Subcutaneous abdominal adipose tissue (tissue), 5 donors: ENCODE data around the gene ZBTB42.

Experiments
- H3K27ac ChIP-seq: one replicate; pipeline ENCODE4 v1.7.0; 2013; ENCODE audit warnings: low read depth, mild to moderate bottlenecking, inconsistent platforms, low read length, moderate library complexity
- H3K27me3 ChIP-seq, 5 donors: one replicate each; pipeline ENCODE4 v1.7.0; 2013; ENCODE audit warnings: low read length in 5 of 5, inconsistent platforms in 1 of 5; ENCODE audit not compliant: control insufficient read depth in 5 of 5, insufficient read depth in 4 of 5
- H3K36me3 ChIP-seq, 5 donors: one replicate each; pipeline ENCODE4 v1.7.0; 2013; ENCODE audit warnings: low read length in 5 of 5; ENCODE audit not compliant: control insufficient read depth in 5 of 5, insufficient read depth in 5 of 5
- H3K4me1 ChIP-seq, 5 donors: one replicate each; pipeline ENCODE4 v1.7.0; 2013; ENCODE audit warnings: low read length in 5 of 5, mild to moderate bottlenecking in 3 of 5, moderate library complexity in 1 of 5; ENCODE audit not compliant: control insufficient read depth in 5 of 5, insufficient read depth in 5 of 5
- H3K4me3 ChIP-seq, 5 donors: one replicate each; pipeline ENCODE4 v1.7.0; 2013; ENCODE audit warnings: low read length in 5 of 5, low read depth in 1 of 5
- H3K9ac ChIP-seq, 5 donors: one replicate each; pipeline ENCODE4 v1.7.0; 2013; ENCODE audit warnings: low read length in 5 of 5, mild to moderate bottlenecking in 4 of 5, moderate library complexity in 3 of 5
- H3K9me3 ChIP-seq, 5 donors: one replicate each; pipeline ENCODE4 v1.7.0; 2013; ENCODE audit warnings: low read length in 5 of 5; ENCODE audit not compliant: control insufficient read depth in 5 of 5
- donor health status: healthy.
- donor health status: healthy.
- donor health status: healthy.
- donor health status: healthy.
- donor health status: healthy.

ZBTB42 gene

DNA sequence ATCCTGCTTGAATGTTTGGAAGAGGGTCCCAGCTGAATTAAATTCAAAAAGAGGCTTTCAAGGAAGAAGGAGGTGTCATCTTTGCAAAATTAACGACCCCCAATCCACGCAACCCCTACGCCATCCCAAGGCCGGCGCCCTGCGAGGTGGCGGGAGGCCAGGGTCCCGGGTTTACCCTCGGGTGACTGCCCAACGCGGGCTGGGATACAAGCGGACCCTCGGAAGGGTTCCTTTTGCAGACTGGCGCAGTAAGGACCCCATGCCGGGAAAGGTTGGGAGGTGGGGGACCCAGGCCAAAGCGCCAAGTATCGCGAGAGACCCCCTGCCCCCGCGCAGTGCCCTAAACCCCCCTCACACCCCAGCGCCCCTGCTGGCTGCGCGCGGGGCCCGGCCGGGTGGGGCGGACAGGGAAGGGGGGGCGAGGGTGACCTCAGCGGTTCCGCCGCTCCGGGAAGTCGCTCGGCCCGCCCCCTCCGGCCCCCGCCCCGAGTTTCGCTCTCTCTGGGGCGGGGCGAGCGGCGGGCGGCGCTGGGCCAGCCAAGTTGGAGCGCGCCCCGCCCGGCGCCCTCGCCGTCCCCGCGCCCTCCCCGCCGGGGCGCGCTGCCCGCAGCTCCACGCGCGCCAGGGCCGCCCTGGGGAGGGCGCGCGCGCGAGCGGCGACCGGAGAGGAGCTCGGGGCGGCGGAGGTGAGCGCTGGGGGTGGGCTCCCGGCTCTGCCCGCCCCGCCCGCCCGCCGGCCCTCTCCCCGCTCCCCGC, 708 bp upstream of the ZBTB42 start:
- no peaks in the 10 kb centered on the region for H3K9me3 ChIP-seq

DNA sequence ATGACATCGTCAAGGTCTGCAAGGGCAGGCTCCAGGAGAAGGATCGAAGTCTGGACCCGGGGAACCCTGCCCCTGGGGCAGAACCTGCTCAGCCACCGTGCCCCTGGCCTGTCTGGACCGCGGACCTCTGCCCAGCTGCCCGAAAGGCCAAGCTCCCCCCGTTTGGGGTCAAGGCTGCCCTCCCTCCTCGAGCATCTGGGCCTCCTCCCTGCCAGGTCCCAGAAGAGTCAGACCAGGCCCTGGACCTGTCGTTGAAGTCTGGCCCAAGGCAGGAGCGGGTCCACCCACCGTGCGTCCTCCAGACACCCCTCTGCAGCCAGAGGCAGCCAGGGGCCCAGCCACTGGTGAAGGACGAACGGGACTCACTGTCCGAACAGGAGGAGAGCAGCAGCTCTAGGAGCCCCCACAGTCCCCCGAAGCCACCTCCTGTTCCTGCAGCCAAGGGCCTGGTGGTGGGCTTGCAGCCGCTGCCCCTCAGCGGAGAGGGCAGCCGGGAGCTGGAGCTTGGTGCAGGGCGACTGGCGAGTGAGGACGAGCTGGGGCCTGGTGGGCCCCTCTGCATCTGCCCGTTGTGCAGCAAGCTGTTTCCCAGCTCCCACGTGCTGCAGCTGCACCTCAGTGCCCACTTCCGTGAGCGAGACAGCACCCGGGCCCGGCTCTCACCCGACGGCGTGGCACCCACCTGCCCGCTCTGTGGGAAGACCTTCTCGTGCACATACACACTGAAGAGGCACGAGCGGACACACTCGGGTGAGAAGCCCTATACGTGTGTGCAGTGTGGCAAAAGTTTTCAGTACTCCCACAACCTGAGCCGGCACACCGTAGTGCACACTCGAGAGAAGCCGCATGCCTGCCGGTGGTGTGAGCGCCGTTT, 856 bp downstream of the ZBTB42 start:
- no peak overlapping the region for H3K27ac ChIP-seq
- no peaks in the 10 kb centered on the region for H3K27me3 ChIP-seq
- H3K9me3 ChIP-seq: no peaks in the 10 kb centered on the region
- H3K4me1 ChIP-seq: peaks cover 16 to 61% (median 51%) of the 10 kb centered on the region in 5 donors
- H3K36me3 ChIP-seq: no peaks in the 10 kb centered on the region
- peak overlapping the region in 3 of 5 donors; percentile 56 to 71 (median 60) for H3K9ac ChIP-seq
- H3K4me3 ChIP-seq: peak overlapping the region in 4 of 5 donors; percentile 70 to 78 (median 76)

More for the DNA sequence above, 708 bp upstream of the ZBTB42 start:
- Histone ChIP-seq H3K27me3 (no peaks in the 10 kb centered on the region), H3K36me3 (no peaks in the 10 kb centered on the region), H3K27ac (peak overlapping the region; percentile 97), H3K9ac (peak overlapping the region; percentile 55 to 92 (median 84)), H3K4me3 (peak overlapping the region; percentile 40 to 77 (median 64)), H3K4me1 (peaks cover 16 to 67% (median 60%) of the 10 kb centered on the region in 5 donors)

DNA sequence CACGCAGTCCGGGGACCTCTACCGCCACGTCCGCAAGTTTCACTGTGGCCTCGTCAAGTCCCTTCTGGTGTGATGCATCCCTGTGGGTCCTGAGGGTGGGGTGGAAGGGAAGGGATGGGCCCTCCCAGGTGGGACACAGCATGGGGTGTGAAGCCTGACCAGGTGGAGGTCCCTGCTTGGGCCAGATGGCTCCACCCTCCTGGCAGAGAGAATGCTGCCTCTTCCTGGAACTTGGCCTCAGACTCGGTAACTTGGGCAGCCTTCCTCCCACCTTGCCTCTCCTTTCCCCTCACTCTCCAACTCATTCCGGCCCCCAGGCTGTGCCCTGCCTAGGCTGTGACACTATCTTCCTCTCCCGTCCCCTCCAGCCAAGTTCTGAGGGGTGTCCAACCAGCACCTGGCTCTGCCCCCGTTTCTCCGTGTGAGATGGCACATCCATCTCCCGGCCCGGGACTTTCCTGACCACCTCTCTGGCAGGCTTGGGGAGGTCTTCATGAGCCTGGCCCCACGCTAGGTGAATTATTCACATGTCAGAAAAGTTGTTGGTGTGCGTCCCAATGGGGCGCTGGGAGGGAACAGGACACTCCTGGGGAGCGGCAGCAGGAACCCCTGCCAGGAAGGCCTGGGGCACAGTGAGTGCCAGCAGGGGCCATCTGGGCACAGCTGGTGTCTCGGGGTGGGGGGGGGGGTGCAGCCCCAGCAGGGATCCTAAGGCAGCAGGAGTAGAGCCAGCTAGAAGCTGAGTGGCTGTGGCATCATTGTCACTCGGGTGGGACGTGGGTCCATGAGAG, 1.7 kb downstream of the ZBTB42 start:
- Histone ChIP-seq H3K4me1 (peaks cover 16 to 55% (median 44%) of the 10 kb centered on the region in 5 donors), H3K4me3 (no peak overlapping the region)

DNA sequence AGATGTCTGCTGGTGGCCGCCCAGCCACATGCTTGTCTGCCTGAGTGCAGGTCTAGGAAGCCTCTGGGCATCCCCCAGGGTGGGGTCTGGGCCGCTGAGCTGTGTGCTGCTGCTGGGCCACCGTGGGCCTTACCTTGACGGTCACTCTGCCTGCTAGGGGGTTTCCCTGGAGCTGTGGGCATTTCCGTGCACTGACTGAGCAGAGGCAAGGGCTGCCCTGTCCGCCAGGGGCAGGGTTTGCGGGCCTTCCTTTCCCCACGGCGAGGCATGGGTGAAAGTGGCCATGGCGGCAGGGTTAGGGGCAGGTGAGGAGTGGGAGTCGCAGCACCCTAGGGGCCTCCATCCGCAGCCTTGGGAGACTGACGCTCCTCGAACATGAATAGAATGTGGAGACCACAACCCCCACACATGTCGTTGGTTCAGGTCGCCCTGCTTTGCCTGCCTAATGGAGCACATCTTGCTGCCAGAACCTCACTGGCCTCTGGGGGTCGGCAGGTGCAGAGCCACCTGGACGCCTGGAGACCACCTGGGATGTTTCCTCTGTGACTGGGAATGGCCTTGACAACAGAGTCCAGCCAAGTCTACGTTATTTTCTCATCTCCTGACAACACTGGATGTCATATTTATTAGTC, 2.5 kb downstream of the ZBTB42 start:
- Histone ChIP-seq H3K36me3 (no peaks in the 10 kb centered on the region), H3K27me3 (no peaks in the 10 kb centered on the region), H3K4me3 (no peak overlapping the region), H3K27ac (no peak overlapping the region), H3K4me1 (peaks cover 12 to 47% (median 36%) of the 10 kb centered on the region in 5 donors), H3K9ac (peak overlapping the region in 1 of 5 donors; percentile 7), H3K9me3 (no peaks in the 10 kb centered on the region)

More for the DNA sequence above, 1.7 kb downstream of the ZBTB42 start:
- Histone ChIP-seq H3K9me3 (no peaks in the 10 kb centered on the region), H3K27ac (no peak overlapping the region), H3K27me3 (no peaks in the 10 kb centered on the region), H3K36me3 (no peaks in the 10 kb centered on the region), H3K9ac (peak overlapping the region in 1 of 5 donors; percentile 7)

DNA sequence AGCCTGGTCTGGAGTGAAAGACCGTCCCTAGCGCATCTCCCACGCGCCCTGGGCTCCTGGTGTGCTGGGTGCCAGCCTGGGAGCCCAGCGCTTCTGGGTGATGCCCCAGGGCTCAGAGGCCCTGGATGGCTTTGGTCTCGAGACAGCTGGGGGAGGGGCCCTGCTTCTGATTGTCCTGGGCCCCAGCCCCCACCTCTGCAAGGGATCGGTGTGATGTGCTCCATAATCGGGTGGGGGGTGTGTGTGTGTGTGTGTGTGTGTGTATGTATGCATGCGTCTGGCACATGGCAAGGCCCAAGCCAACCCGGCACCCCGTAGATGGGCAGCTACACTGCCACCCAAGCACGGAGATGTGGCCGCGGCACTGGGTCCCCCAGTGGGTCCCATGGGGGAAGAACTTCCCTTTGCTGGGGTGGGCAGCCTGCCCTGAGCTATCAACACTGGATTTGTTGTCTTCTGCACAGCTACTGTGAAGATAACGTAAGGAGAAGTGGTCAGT, 3.1 kb downstream of the ZBTB42 start:
- peaks cover 11 to 41% (median 30%) of the 10 kb centered on the region in 5 donors for H3K4me1 ChIP-seq

DNA sequence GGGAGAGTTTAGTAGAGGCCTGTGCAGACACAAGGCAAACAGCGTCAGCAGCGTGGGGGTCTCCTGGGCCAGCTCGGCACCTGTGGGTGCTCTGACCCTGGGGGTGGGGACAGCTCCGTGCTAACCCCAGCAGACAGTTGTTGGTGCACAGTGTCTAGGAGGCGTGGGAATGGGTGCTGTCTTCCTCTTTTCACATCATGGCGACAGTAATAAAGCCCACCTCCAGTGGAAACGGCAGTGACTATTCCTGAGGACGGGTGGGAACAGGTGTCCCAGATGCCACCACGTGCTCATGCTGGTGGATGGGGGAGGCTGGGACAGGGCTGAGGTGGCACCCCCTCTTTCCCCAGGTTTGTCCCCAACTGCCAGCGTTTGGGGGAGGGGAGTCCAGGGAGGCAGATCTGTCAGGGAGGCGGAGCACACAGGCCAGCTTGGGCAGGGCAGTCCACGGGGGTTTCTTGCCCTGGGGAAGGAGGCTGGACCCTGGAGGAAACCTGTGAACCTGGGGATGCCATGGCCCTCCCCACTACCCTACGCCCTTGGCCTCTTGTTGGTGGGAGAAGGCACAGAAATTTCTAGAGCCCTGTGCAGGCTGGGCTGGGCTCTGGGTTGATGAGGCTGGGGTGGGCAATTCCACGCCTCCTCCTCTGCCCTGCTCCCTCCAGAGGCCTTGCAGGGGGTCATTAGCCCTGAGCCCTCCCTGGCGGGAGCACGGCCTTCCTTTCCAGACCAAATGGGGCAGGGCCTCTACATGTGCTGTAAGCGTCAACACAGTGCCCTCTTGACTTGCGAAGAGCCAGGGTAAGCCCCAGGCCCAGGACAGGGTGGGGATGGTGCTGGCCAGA, 3.8 kb downstream of the ZBTB42 start:
- Histone ChIP-seq H3K27ac (no peak overlapping the region), H3K36me3 (no peaks in the 10 kb centered on the region), H3K9ac (no peak overlapping the region), H3K4me3 (no peak overlapping the region), H3K27me3 (no peaks in the 10 kb centered on the region), H3K4me1 (peaks cover 6 to 33% (median 22%) of the 10 kb centered on the region in 5 donors), H3K9me3 (no peaks in the 10 kb centered on the region)

More for the DNA sequence above, 3.1 kb downstream of the ZBTB42 start:
- H3K27me3 ChIP-seq: no peaks in the 10 kb centered on the region
- H3K36me3 ChIP-seq: no peaks in the 10 kb centered on the region
- H3K27ac ChIP-seq: no peak overlapping the region
- no peak overlapping the region for H3K4me3 ChIP-seq
- H3K9ac ChIP-seq: no peak overlapping the region
- H3K9me3 ChIP-seq: no peaks in the 10 kb centered on the region

DNA sequence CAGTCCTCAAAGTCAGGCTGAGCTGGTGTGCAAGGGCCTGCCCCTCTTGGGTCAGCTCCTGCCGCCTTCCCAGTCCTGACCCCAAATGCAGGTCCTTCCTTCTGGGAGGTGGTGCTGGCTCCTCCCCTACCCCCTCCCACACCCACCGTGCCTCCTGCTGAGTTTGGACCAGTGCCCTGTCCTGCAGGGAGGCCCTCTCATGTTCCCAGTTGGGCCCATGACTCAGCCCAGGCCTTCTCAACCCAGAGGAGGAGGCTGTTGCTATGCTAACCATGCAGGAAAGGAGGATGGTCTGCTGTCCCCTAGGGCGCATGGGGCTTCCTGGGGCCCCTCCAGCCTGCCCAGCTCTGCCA, 4.4 kb downstream of the ZBTB42 start:
- Histone ChIP-seq H3K9ac (no peak overlapping the region), H3K27ac (no peak overlapping the region), H3K4me1 (peaks cover 6 to 30% (median 19%) of the 10 kb centered on the region in 5 donors)

DNA sequence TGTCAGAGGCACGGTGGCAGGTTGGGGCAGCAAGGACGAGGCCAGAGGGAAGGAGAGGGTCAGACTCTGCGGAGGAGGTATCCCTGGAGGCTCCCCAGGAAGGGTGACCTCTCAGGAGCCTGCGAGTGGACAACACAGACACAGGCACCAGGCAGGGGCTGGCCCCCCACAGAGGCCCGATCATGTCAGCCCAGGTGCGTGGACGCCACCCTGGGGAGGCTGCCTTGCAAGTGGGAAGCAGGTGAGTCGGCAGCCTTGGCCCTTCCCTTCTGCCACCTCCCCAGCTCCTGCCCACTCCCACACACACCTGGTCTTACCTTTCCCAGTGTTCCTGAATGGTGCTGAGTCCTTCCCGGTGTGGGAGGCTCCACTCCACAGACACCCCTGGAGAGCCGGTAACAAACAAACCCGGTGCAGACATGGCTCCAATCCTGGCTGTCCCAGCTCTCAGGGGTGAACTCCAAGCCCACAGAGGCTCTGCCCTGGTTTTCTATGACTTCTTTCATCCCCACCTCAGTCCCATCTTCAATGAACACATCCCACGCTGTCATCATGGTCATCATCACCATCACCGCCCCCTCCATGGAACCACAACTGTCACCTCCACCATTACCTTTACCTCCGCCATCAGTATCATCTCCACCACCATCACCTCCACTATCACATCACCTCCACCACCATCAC, 5.2 kb downstream of the ZBTB42 start:
- H3K27ac ChIP-seq: no peak overlapping the region
- H3K4me1 ChIP-seq: peaks cover 6 to 27% (median 16%) of the 10 kb centered on the region in 5 donors
- no peaks in the 10 kb centered on the region for H3K36me3 ChIP-seq
- no peaks in the 10 kb centered on the region for H3K27me3 ChIP-seq
- H3K9ac ChIP-seq: no peak overlapping the region
- no peak overlapping the region for H3K4me3 ChIP-seq
- no peaks in the 10 kb centered on the region for H3K9me3 ChIP-seq

More for the DNA sequence above, 4.4 kb downstream of the ZBTB42 start:
- Histone ChIP-seq H3K27me3 (no peaks in the 10 kb centered on the region), H3K9me3 (no peaks in the 10 kb centered on the region), H3K4me3 (no peak overlapping the region), H3K36me3 (no peaks in the 10 kb centered on the region)
